ENCODE measurements around the gene PIAS2. TPM values are rescaled to one million over a fixed set of nuclear protein-coding genes. Genes with fewer than 3 reads are reported as not detected.

PIAS2 gene
- total RNA-seq, 5 donors from 2014 or later (not counting 1 experiment from before 2014, with no cell fraction given): 27.2 to 39.8 (median 31.0) TPM

GRCh38 chr18:46764586-46764985, 152.7 kb downstream of the PIAS2 start:
- ATAC-seq (replicated peaks in 1 of 4) (no peak), DNase-seq (no peak)
- POLR2A ChIA-PET: no interaction called here
- Mint-ChIP-seq H3K4me1 (no peaks in the 10 kb centered on the region), H3K27me3 (peaks cover 30 to 51% of the 10 kb centered on the region in 2 donors), H3K27ac (no peak overlapping the region), H3K4me3 (no peak overlapping the region), H3K36me3 (no peaks in the 10 kb centered on the region), H3K9me3 (no peaks in the 10 kb centered on the region)
- no peak overlapping the region for H3K27ac ChIP-seq (ENCODE audit: low read length)
- no peaks in the 10 kb centered on the region for H3K4me1 ChIP-seq (ENCODE audit: control insufficient read depth in 1 of 2, extremely low read depth in 1 of 2, insufficient read depth in 2 of 2, low read length in 2 of 2)
- no peaks in the 10 kb centered on the region for H3K36me3 ChIP-seq (ENCODE audit: control insufficient read depth in 2 of 2, extremely low read depth in 1 of 2, insufficient read depth in 1 of 2, low read length in 1 of 2)
- H3K4me3 ChIP-seq (ENCODE audit: control insufficient read depth in 1 of 2, extremely low read depth in 1 of 2, low read length in 1 of 2): no peak overlapping the region
- H3K27me3 ChIP-seq (replicated peaks in 1 of 2; ENCODE audit: control insufficient read depth in 2 of 2, extremely low read depth in 1 of 2, insufficient read depth in 2 of 2, low read length in 1 of 2): peaks cover 7 to 14% of the 10 kb centered on the region in 2 experiments
- WGBS (ENCODE audit: insufficient coverage): no CpG with 5 or more reads among the region's 2 CpGs
- CTCF ChIA-PET: no interaction called here
- H3K9me3 ChIP-seq: no peaks in the 10 kb centered on the region

DNA sequence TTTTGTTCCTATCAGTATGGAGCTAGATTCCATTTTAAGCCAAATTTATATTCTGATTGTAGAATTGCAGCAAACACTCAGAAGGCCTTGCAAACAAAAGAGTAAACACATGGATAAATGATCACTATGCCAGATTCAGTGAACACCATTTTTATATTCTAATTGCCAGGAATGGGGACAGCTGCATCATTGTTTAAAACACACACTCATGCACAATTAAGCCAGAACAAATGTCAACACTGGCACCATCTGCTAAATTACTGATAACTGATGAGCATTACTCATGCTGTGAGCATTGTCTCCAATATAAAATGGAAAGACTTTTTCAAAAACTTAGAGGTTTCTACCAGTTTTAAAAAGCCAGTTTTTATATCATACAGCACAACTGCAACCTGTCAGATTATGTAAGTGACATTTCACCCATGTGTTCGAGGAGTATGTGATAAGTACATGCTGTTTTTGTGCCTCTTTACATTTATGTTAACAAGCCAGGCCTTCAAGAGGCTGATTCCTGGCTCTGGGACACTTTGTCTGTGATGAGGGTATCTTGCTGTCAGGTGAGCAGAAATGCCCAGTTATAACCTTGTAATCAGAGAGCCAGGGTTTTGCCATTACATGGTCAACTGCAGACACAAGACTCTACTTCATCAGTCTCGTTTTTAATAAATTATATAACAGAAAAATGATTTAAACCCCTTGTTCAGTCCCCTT, 156.1 kb downstream of the PIAS2 start:
- Mint-ChIP-seq H3K4me3 (no peak overlapping the region), H3K27me3 (peaks cover 54 to 68% of the 10 kb centered on the region in 2 donors), H3K9me3 (no peaks in the 10 kb centered on the region), H3K4me1 (peaks cover 0 to 9% (median 8%) of the 10 kb centered on the region in 3 donors), H3K27ac (no peak overlapping the region), H3K36me3 (no peaks in the 10 kb centered on the region)
- no peak for ATAC-seq (replicated peaks in 1 of 4)
- Histone ChIP-seq H3K4me1 (ENCODE audit: control insufficient read depth in 1 of 2, extremely low read depth in 1 of 2, insufficient read depth in 2 of 2, low read length in 2 of 2) (peaks cover 0 to 10% of the 10 kb centered on the region in 2 experiments), H3K27me3 (replicated peaks in 1 of 2; ENCODE audit: control insufficient read depth in 2 of 2, extremely low read depth in 1 of 2, insufficient read depth in 2 of 2, low read length in 1 of 2) (peaks cover 16 to 22% of the 10 kb centered on the region in 2 experiments), H3K9me3 (no peaks in the 10 kb centered on the region), H3K27ac (ENCODE audit: low read length) (no peak overlapping the region), H3K4me3 (ENCODE audit: control insufficient read depth in 1 of 2, extremely low read depth in 1 of 2, low read length in 1 of 2) (no peak overlapping the region), H3K36me3 (ENCODE audit: control insufficient read depth in 2 of 2, extremely low read depth in 1 of 2, insufficient read depth in 1 of 2, low read length in 1 of 2) (no peaks in the 10 kb centered on the region)
- CTCF ChIA-PET: no interaction called here
- POLR2A ChIA-PET: interaction anchor here in 1 of 2 donors (0.5 kb wide), 1 partner anchor 652 kb away, joined by 5 read pairs; no protein-coding TSS in a partner anchor
- WGBS (ENCODE audit: insufficient coverage): no CpG with 5 or more reads among the region's 2 CpGs
- no peak for DNase-seq

DNA sequence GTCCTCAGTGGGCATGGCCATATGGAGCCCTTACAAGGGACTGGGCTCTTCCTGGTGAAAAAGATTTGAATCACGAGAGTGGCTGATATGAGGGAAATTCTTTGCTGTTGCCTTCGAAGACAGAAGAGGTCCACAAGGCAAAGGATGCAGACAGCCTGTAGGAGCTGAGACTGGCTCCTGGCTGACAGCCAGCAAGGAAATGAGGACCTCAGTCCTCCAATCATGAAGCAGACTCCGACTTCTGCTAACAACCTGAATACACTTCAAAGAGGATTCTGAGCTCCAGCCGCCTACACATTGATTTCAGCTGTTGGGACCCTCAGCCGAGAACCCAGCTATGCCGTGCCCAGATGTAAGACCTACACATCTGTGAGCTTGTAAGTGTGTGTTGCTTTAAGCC, 157.4 kb downstream of the PIAS2 start:
- ATAC-seq (replicated peaks in 1 of 4) (no peak), DNase-seq (no peak)
- Histone ChIP-seq H3K27ac (ENCODE audit: low read length) (no peak overlapping the region), H3K4me1 (ENCODE audit: control insufficient read depth in 1 of 2, extremely low read depth in 1 of 2, insufficient read depth in 2 of 2, low read length in 2 of 2) (peaks cover 0 to 10% of the 10 kb centered on the region in 2 experiments), H3K36me3 (ENCODE audit: control insufficient read depth in 2 of 2, extremely low read depth in 1 of 2, insufficient read depth in 1 of 2, low read length in 1 of 2) (no peaks in the 10 kb centered on the region), H3K27me3 (replicated peaks in 1 of 2; ENCODE audit: control insufficient read depth in 2 of 2, extremely low read depth in 1 of 2, insufficient read depth in 2 of 2, low read length in 1 of 2) (peaks cover 19 to 34% of the 10 kb centered on the region in 2 experiments), H3K4me3 (ENCODE audit: control insufficient read depth in 1 of 2, extremely low read depth in 1 of 2, low read length in 1 of 2) (no peak overlapping the region), H3K9me3 (no peaks in the 10 kb centered on the region)
- CTCF ChIA-PET: no interaction called here
- Mint-ChIP-seq H3K4me1 (peaks cover 0 to 18% (median 14%) of the 10 kb centered on the region in 3 donors), H3K27ac (no peak overlapping the region), H3K4me3 (no peak overlapping the region), H3K36me3 (no peaks in the 10 kb centered on the region), H3K9me3 (no peaks in the 10 kb centered on the region), H3K27me3 (peaks cover 66 to 71% of the 10 kb centered on the region in 2 donors)
- POLR2A ChIA-PET: no interaction called here
- 38% methylated on average over 3 of the region's 6 CpGs for WGBS (ENCODE audit: insufficient coverage)

DNA sequence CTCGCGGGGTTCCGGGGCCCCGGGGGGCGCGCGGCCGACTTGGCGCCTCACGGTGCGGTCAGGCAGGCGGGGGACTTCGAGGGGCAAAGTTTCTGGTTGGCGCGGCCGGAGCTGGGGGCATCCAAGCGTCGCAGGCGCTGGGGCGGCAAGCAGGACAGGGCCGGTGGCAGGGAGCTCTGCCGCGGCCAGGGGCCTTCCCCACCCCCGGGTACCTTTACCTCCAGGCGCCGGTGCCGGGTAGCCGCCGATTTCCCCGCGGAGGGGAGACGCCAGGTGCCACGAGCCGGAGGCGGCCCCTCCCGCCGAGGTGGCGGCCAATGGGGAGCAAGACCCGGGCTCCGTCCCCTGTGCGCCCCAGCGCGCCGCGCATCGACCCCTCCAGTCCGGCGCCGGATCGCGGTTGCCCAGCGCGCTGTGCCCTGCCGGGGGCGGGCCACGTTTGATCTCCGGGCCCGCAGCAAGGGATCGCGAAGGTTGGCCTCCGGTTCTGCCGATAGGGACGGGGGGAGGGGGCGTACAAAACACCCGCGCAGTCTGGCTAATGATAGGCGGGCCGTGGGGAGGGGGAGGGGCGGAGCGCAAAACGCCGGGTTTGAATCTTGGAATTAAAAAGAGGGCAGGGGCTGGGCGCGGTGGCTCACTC, 160.6 kb downstream of the PIAS2 start, which contains the start of gene ST8SIA5:
ST8SIA5 (minus strand) TSS at position 495 of the 643 bp plus-strand sequence. CDS start 545 bp downstream, outside the sequence.
- peaks cover 0 to 10% of the 10 kb centered on the region in 2 experiments for H3K4me1 ChIP-seq (ENCODE audit: control insufficient read depth in 1 of 2, extremely low read depth in 1 of 2, insufficient read depth in 2 of 2, low read length in 2 of 2)
- Mint-ChIP-seq H3K4me1 (peaks cover 6 to 26% (median 18%) of the 10 kb centered on the region in 3 donors), H3K27ac (no peak within 1 kb of the TSS), H3K9me3 (no peaks in the 10 kb centered on the region), H3K36me3 (no peaks in the 10 kb centered on the region), H3K27me3 (peaks cover 64 to 73% of the 10 kb centered on the region in 2 donors), H3K4me3 (peak within 1 kb of the TSS in 1 of 3 donors; percentile 46)
- CTCF ChIA-PET: no interaction called here
- no peaks in the 10 kb centered on the region for H3K36me3 ChIP-seq (ENCODE audit: control insufficient read depth in 2 of 2, extremely low read depth in 1 of 2, insufficient read depth in 1 of 2, low read length in 1 of 2)
- no peak for ATAC-seq (replicated peaks in 1 of 4)
- DNase-seq: no peak
- peak within 1 kb of the TSS in 1 of 2 donors; percentile 33 for H3K4me3 ChIP-seq (ENCODE audit: control insufficient read depth in 1 of 2, extremely low read depth in 1 of 2, low read length in 1 of 2)
- H3K27me3 ChIP-seq (replicated peaks in 1 of 2; ENCODE audit: control insufficient read depth in 2 of 2, extremely low read depth in 1 of 2, insufficient read depth in 2 of 2, low read length in 1 of 2): peaks cover 19 to 46% of the 10 kb centered on the region in 2 experiments
- H3K9me3 ChIP-seq: no peaks in the 10 kb centered on the region
- WGBS (ENCODE audit: insufficient coverage): 5% methylated on average over 59 of the region's 74 CpGs
- no peak within 1 kb of the TSS for H3K27ac ChIP-seq (ENCODE audit: low read length)
- POLR2A ChIA-PET: no interaction called here

- H3K4me1 Mint-ChIP-seq: peaks cover 6 to 26% (median 18%) of the 10 kb centered on the region in 3 donors
- ChIA-PET POLR2A (no interaction called here), CTCF (no interaction called here)
- DNase-seq: no peak
- Histone ChIP-seq H3K27ac (ENCODE audit: low read length) (no peak overlapping the region), H3K4me3 (ENCODE audit: control insufficient read depth in 1 of 2, extremely low read depth in 1 of 2, low read length in 1 of 2) (no peak overlapping the region), H3K4me1 (ENCODE audit: control insufficient read depth in 1 of 2, extremely low read depth in 1 of 2, insufficient read depth in 2 of 2, low read length in 2 of 2) (peaks cover 0 to 10% of the 10 kb centered on the region in 2 experiments), H3K36me3 (ENCODE audit: control insufficient read depth in 2 of 2, extremely low read depth in 1 of 2, insufficient read depth in 1 of 2, low read length in 1 of 2) (no peaks in the 10 kb centered on the region), H3K9me3 (no peaks in the 10 kb centered on the region), H3K27me3 (replicated peaks in 1 of 2; ENCODE audit: control insufficient read depth in 2 of 2, extremely low read depth in 1 of 2, insufficient read depth in 2 of 2, low read length in 1 of 2) (peaks cover 19 to 46% of the 10 kb centered on the region in 2 experiments)
- H3K4me3 Mint-ChIP-seq: peak overlapping the region in 1 of 3 donors; percentile 18
- H3K27ac Mint-ChIP-seq: no peak overlapping the region
- peaks cover 62 to 73% of the 10 kb centered on the region in 2 donors for H3K27me3 Mint-ChIP-seq
- no peak for ATAC-seq (replicated peaks in 1 of 4)
- no peaks in the 10 kb centered on the region for H3K36me3 Mint-ChIP-seq
- H3K9me3 Mint-ChIP-seq: no peaks in the 10 kb centered on the region
- 9% methylated on average over 39 of the region's 41 CpGs for WGBS (ENCODE audit: insufficient coverage)
Measured at GRCh38 chr18:46756025-46756558, 161.2 kb downstream of the PIAS2 start.

DNA sequence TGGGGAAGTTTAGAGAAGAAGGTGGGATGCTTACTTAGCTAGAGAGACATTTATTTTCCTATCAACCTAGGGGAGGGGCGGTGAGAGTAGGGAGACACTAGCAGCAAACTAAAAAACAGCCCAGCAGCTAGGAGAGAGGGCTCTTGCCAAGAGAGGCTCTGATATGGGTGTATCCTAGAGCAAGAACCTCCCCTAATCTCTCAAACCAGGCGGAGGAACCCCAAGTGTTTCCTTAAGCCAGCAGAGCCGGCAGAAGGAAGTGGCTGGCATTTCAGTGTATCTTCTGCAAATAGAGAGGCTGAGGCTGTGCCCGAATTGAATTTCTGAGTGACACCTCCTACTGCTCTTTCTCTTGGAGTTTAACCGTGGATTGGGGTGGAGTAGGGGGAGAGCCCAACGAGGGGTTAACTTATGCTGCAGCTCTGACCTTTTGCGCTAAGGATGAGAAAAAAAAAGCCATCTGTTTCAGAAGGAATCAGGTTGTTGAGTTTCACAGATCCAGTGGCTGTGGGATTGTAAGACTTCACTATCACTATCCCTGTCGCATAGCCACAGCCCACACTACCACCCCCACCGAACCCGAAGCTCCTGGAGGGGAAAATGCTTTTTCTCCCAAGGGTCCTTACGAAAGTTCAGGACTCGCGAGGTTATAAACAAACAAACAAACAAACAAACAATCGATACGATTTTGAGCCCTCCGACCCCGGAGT, 161.8 kb downstream of the PIAS2 start:
- Mint-ChIP-seq H3K27ac (no peak overlapping the region), H3K9me3 (no peaks in the 10 kb centered on the region), H3K27me3 (peaks cover 61 to 74% of the 10 kb centered on the region in 2 donors), H3K36me3 (no peaks in the 10 kb centered on the region), H3K4me3 (peak overlapping the region in 1 of 3 donors; percentile 18), H3K4me1 (peaks cover 6 to 26% (median 18%) of the 10 kb centered on the region in 3 donors)
- no peak for ATAC-seq (replicated peaks in 1 of 4)
- Histone ChIP-seq H3K4me3 (ENCODE audit: control insufficient read depth in 1 of 2, extremely low read depth in 1 of 2, low read length in 1 of 2) (no peak overlapping the region), H3K27me3 (replicated peaks in 1 of 2; ENCODE audit: control insufficient read depth in 2 of 2, extremely low read depth in 1 of 2, insufficient read depth in 2 of 2, low read length in 1 of 2) (peaks cover 17 to 48% of the 10 kb centered on the region in 2 experiments), H3K9me3 (no peaks in the 10 kb centered on the region), H3K27ac (ENCODE audit: low read length) (no peak overlapping the region), H3K4me1 (ENCODE audit: control insufficient read depth in 1 of 2, extremely low read depth in 1 of 2, insufficient read depth in 2 of 2, low read length in 2 of 2) (peaks cover 0 to 10% of the 10 kb centered on the region in 2 experiments), H3K36me3 (ENCODE audit: control insufficient read depth in 2 of 2, extremely low read depth in 1 of 2, insufficient read depth in 1 of 2, low read length in 1 of 2) (no peaks in the 10 kb centered on the region)
- ChIA-PET POLR2A (no interaction called here), CTCF (no interaction called here)
- DNase-seq: no peak
- WGBS (ENCODE audit: insufficient coverage): 21% methylated on average over 7 of the region's 17 CpGs
